HG03064 (cell line): ENCODE measurements around the gene COX11.
A peak's percentile ranks its signal among the peaks of the same experiment; 100 is the strongest.

Source experiments
- ATAC-seq: cut with Tn5 transposase; IDR thresholded peaks from one replicate; pipeline ENCODE4 v1.9.1; 2021; ENCODE audit warnings: low read depth; ENCODE audit not compliant: unreplicated experiment

The COX11 gene

GRCh38 chr17:54968988-54969332 is 506 bp upstream of the COX11 start:
- peak; percentile 19 for ATAC-seq

- ATAC-seq = peak; percentile 25
Observed at GRCh38 chr17:54967621-54968261, 713 bp downstream of the COX11 start.

- ATAC-seq = no peak
Observed at GRCh38 chr17:54956791-54957190, 11.7 kb downstream of the COX11 start.

GRCh38 chr17:54951286-54951685 is 17.2 kb downstream of the COX11 start:
- ATAC-seq = no peak

- no peak for ATAC-seq
Observed at GRCh38 chr17:54950116-54950515, 18.3 kb downstream of the COX11 start.

GRCh38 chr17:54948380-54948779 is 20.1 kb downstream of the COX11 start:
- no peak for ATAC-seq

- no peak for ATAC-seq
Observed at GRCh38 chr17:54947396-54947795, 21.1 kb downstream of the COX11 start.

- ATAC-seq = no peak
Observed at GRCh38 chr17:54945671-54946070, 22.8 kb downstream of the COX11 start.

- no peak for ATAC-seq
Observed at GRCh38 chr17:54945231-54945630, 23.2 kb downstream of the COX11 start.

- no peak for ATAC-seq
Observed at GRCh38 chr17:54944796-54945195, 23.7 kb downstream of the COX11 start.

- ATAC-seq = no peak
Observed at GRCh38 chr17:54941285-54941684, 27.2 kb downstream of the COX11 start.

- no peak for ATAC-seq
Observed at GRCh38 chr17:54937426-54937825, 31.0 kb downstream of the COX11 start.

GRCh38 chr17:54937018-54937417 is 31.4 kb downstream of the COX11 start:
- ATAC-seq = no peak

- no peak for ATAC-seq
Observed at GRCh38 chr17:54935471-54935870, 33.0 kb downstream of the COX11 start.

GRCh38 chr17:54933921-54934320 is 34.5 kb downstream of the COX11 start:
- no peak for ATAC-seq

GRCh38 chr17:54932711-54933110 is 35.7 kb downstream of the COX11 start:
- ATAC-seq = no peak

GRCh38 chr17:54927525-54927924 is 40.9 kb downstream of the COX11 start:
- ATAC-seq = no peak

- ATAC-seq = no peak
Observed at GRCh38 chr17:54924405-54924804, 44.0 kb downstream of the COX11 start.

- no peak for ATAC-seq
Observed at GRCh38 chr17:54920819-54921218, 47.6 kb downstream of the COX11 start.

GRCh38 chr17:54919425-54919824 is 49.0 kb downstream of the COX11 start:
- no peak for ATAC-seq

- ATAC-seq = no peak
Observed at GRCh38 chr17:54916721-54917120, 51.7 kb downstream of the COX11 start.
